ENCODE measurements around the gene NKD1. TPM values are rescaled to one million over a fixed set of nuclear protein-coding genes. Genes with fewer than 3 reads are reported as not detected.

The NKD1 gene
- total and polyA plus RNA-seq, 2 experiments from 2014 or later, result not detected

DNA sequence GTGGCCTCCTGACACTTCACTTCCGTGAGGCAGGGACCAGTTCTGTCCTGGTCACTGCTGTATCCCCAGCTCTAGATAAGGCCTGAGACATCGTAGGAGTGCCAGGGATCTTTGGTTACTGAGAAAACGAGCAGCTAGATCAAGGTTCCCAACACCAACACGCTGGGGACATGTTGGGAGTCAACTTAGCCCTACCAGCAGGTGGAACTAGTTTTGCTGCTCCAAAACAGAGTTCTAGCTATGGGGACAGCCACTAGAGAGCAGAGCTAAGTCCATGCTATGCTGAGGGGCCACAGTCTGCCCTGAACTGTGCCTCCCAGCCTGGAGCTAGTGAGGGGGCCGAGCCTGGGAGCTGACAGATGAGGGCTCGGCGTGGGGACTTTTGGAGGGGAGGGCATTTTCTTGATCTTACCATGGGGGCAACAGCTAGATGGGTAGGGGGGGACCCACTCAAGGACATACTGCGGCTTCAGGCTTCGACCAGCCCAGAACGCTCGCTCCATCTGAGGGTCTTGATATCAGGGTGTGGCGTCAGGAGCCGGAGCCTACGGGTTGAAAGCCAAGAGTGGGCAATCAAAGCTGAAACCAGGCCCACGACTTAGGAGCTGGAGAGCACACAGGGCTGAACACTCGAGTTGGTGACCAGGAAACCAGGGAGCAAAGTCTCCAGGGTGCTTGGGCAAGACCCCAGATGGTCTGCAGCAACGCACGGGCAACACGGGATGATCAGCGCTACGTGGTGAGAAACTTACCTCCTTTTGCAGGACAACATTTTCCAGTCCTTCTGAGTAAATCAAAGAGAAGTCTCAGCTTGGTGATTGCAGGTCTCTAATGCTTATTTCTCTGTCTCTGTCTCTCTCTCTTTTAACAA, 119.5 kb downstream of the NKD1 start:
- H3K9me3 ChIP-seq (ENCODE audit: low read depth), result no peaks in the 10 kb centered on the region
- no peaks in the 10 kb centered on the region for H3K27me3 ChIP-seq (replicated peaks; ENCODE audit: insufficient read depth)
- no peak overlapping the region for H3K4me3 ChIP-seq
- H3K36me3 ChIP-seq (ENCODE audit: low read depth), result no peaks in the 10 kb centered on the region
- DNase-seq, result no peak
- no peaks in the 10 kb centered on the region for H3K4me1 ChIP-seq (ENCODE audit: insufficient read depth)
- no peaks in the 10 kb centered on the region for H3K79me2 ChIP-seq (ENCODE audit: insufficient read depth)
- H3K9ac ChIP-seq, result no peak overlapping the region
- no peak overlapping the region for H3K27ac ChIP-seq
- in situ Hi-C loops (cut with MboI), result loop anchor here (5.0 kb wide), 1 partner anchor 295 kb away; no protein-coding TSS in a partner anchor
- no peaks in the 10 kb centered on the region for H4K20me1 ChIP-seq (ENCODE audit: insufficient read depth)
- no peaks in the 10 kb centered on the region for H3F3A ChIP-seq (ENCODE audit: insufficient read depth)
- WGBS, 2 experiments (ENCODE audit: low coverage in 1 of 2, low lambda C conversion rate in 2 of 2, missing lambda C conversion rate in 2 of 2), result 82 to 86% methylated on average over 20 to 21 of the region's 21 CpGs
- no peak overlapping the region for H2AFZ ChIP-seq
- H3K9me2 ChIP-seq (ENCODE audit: insufficient read depth), result no peaks in the 10 kb centered on the region
- TF ChIP-seq EZH2 (IDR thresholded peaks at IDR 0.05; ENCODE audit: insufficient read depth, poor library complexity, severe bottlenecking), result no peak
- no peak for TF ChIP-seq EZH2phosphoT487 (IDR thresholded peaks at IDR 0.05; ENCODE audit: insufficient read depth, low read depth)
- no peak overlapping the region for H3K4me2 ChIP-seq (ENCODE audit: unreplicated experiment)

DNA sequence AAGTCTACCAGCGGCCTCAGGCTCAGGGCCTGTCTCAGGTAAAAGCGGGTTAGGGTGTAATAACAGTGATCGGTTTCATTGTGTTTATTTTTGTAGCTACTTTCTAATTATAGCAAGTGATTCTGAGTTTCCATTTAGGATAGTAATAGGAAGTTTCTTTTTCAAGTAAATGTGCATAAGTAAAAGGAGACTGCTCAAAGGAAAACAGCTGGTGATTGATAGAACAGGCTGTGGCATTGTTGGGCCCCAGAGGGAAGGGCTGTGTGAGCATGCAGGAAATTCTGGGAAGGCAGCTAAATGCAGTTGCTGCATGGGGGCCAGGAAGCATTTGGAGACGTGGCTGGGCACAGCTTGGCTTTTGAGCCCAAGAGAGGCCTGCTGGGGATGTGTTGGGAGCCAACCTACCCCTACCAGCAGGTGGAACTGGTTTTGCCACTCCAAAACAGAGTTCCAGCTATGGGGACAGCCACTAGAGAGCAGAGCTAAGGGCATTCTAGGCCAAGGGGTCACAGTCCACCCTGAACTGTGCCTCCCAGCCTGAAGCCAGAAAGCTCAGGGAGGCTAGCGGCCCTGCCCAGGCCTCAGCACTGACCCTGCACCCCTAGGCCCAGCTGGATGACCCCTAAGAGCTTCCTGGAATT, 120.3 kb downstream of the NKD1 start:
- H4K20me1 ChIP-seq (ENCODE audit: insufficient read depth), result no peaks in the 10 kb centered on the region
- H3K4me3 ChIP-seq, result no peak overlapping the region
- H3K27me3 ChIP-seq (replicated peaks; ENCODE audit: insufficient read depth), result no peaks in the 10 kb centered on the region
- no peak overlapping the region for H2AFZ ChIP-seq
- H3K79me2 ChIP-seq (ENCODE audit: insufficient read depth), result no peaks in the 10 kb centered on the region
- H3K9me2 ChIP-seq (ENCODE audit: insufficient read depth), result no peaks in the 10 kb centered on the region
- H3K4me1 ChIP-seq (ENCODE audit: insufficient read depth), result no peaks in the 10 kb centered on the region
- TF ChIP-seq EZH2 (IDR thresholded peaks at IDR 0.05; ENCODE audit: insufficient read depth, poor library complexity, severe bottlenecking) (no peak), EZH2phosphoT487 (IDR thresholded peaks at IDR 0.05; ENCODE audit: insufficient read depth, low read depth) (no peak)
- no peaks in the 10 kb centered on the region for H3K9me3 ChIP-seq (ENCODE audit: low read depth)
- no peak for DNase-seq
- no peak overlapping the region for H3K27ac ChIP-seq
- in situ Hi-C loops (cut with MboI), result loop anchor here (5.0 kb wide), 1 partner anchor 296 kb away; no protein-coding TSS in a partner anchor
- 75 to 80% methylated on average over 5 of the region's 5 CpGs for WGBS, 2 experiments (ENCODE audit: low coverage in 1 of 2, low lambda C conversion rate in 2 of 2, missing lambda C conversion rate in 2 of 2)
- no peak overlapping the region for H3K9ac ChIP-seq
- no peaks in the 10 kb centered on the region for H3K36me3 ChIP-seq (ENCODE audit: low read depth)
- H3F3A ChIP-seq (ENCODE audit: insufficient read depth), result no peaks in the 10 kb centered on the region
- no peak overlapping the region for H3K4me2 ChIP-seq (ENCODE audit: unreplicated experiment)

DNA sequence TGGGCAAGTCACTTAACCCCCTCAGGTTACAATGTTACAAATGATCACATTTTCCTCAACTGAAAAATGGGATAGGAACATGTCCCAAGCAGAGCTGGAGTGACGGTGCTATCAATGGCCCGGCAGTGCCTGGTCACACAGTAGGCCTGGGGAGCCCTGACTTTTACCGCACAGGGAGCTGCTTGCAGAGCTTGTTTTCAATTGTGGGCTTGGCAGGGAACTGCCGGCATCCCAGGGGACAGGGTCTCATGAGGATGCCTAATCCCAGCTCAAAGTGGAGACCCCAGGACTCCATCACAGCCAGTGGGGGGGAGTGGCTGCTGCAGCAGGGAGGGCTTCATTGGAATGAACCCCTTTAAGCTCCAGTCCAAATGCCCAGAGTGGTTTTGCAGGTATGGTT, 121.5 kb downstream of the NKD1 start:
- no peaks in the 10 kb centered on the region for H3K9me2 ChIP-seq (ENCODE audit: insufficient read depth)
- no peak overlapping the region for H3K9ac ChIP-seq
- no peak for DNase-seq
- no peaks in the 10 kb centered on the region for H3F3A ChIP-seq (ENCODE audit: insufficient read depth)
- no peak overlapping the region for H3K27ac ChIP-seq
- no peaks in the 10 kb centered on the region for H3K36me3 ChIP-seq (ENCODE audit: low read depth)
- in situ Hi-C loops (cut with MboI), result loop anchor here (5.0 kb wide), 1 partner anchor 297 kb away; no protein-coding TSS in a partner anchor
- 86 to 88% methylated on average over 4 of the region's 4 CpGs for WGBS, 2 experiments (ENCODE audit: low coverage in 1 of 2, low lambda C conversion rate in 2 of 2, missing lambda C conversion rate in 2 of 2)
- H3K79me2 ChIP-seq (ENCODE audit: insufficient read depth), result no peaks in the 10 kb centered on the region
- H3K27me3 ChIP-seq (replicated peaks; ENCODE audit: insufficient read depth), result no peaks in the 10 kb centered on the region
- H3K4me2 ChIP-seq (ENCODE audit: unreplicated experiment), result no peak overlapping the region
- TF ChIP-seq EZH2phosphoT487 (IDR thresholded peaks at IDR 0.05; ENCODE audit: insufficient read depth, low read depth), result no peak
- no peak for TF ChIP-seq EZH2 (IDR thresholded peaks at IDR 0.05; ENCODE audit: insufficient read depth, poor library complexity, severe bottlenecking)
- H4K20me1 ChIP-seq (ENCODE audit: insufficient read depth), result no peaks in the 10 kb centered on the region
- H3K9me3 ChIP-seq (ENCODE audit: low read depth), result no peaks in the 10 kb centered on the region
- H3K4me1 ChIP-seq (ENCODE audit: insufficient read depth), result no peaks in the 10 kb centered on the region
- no peak overlapping the region for H3K4me3 ChIP-seq
- no peak overlapping the region for H2AFZ ChIP-seq

DNA sequence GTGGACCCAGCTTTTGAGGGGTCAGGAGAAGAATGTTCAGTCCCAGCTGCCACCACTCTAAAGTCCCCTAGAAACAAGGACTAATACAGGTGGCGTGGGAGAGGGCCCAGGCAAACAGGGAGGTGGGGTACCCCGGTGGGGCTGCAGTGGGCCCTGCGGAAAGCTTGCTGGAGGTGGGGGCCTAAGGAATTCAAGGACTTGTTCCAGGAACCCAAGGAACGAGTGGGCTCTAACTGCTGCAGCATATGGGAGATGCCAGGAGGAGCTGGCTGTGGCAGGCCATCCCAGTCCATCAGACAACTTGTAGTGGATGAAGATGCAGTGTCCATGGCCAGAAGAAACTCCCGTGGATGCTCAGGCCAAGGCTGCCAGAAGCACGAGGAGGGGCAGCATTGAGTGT, 122.3 kb downstream of the NKD1 start:
- Histone ChIP-seq H4K20me1 (ENCODE audit: insufficient read depth) (no peaks in the 10 kb centered on the region), H3K4me3 (no peak overlapping the region), H3K27me3 (replicated peaks; ENCODE audit: insufficient read depth) (no peaks in the 10 kb centered on the region), H3K36me3 (ENCODE audit: low read depth) (no peaks in the 10 kb centered on the region), H3K9me3 (ENCODE audit: low read depth) (no peaks in the 10 kb centered on the region), H3K4me1 (ENCODE audit: insufficient read depth) (no peaks in the 10 kb centered on the region), H3K27ac (no peak overlapping the region), H3K79me2 (ENCODE audit: insufficient read depth) (no peaks in the 10 kb centered on the region), H3K4me2 (ENCODE audit: unreplicated experiment) (no peak overlapping the region), H3F3A (ENCODE audit: insufficient read depth) (no peaks in the 10 kb centered on the region), H2AFZ (no peak overlapping the region), H3K9me2 (ENCODE audit: insufficient read depth) (no peaks in the 10 kb centered on the region), H3K9ac (no peak overlapping the region)
- WGBS, 2 experiments (ENCODE audit: low coverage in 1 of 2, low lambda C conversion rate in 2 of 2, missing lambda C conversion rate in 2 of 2), result 41 to 50% methylated on average over 6 of the region's 6 CpGs
- DNase-seq, result no peak
- TF ChIP-seq EZH2 (IDR thresholded peaks at IDR 0.05; ENCODE audit: insufficient read depth, poor library complexity, severe bottlenecking) (no peak), EZH2phosphoT487 (IDR thresholded peaks at IDR 0.05; ENCODE audit: insufficient read depth, low read depth) (no peak)
- in situ Hi-C loops (cut with MboI), result no loop called here

All from GM23248 (cell line).